ENCODE results near the gene CLIP3. TPM values are rescaled to one million over a fixed set of nuclear protein-coding genes. Genes with fewer than 3 reads are reported as not detected.
A peak's percentile ranks its signal among the peaks of the same experiment; 100 is the strongest.

Gene CLIP3
- total and polyA plus RNA-seq, 2 donors (not counting 1 experiment from before 2014, with no cell fraction given) = 0.42 to 1.3 TPM

DNA sequence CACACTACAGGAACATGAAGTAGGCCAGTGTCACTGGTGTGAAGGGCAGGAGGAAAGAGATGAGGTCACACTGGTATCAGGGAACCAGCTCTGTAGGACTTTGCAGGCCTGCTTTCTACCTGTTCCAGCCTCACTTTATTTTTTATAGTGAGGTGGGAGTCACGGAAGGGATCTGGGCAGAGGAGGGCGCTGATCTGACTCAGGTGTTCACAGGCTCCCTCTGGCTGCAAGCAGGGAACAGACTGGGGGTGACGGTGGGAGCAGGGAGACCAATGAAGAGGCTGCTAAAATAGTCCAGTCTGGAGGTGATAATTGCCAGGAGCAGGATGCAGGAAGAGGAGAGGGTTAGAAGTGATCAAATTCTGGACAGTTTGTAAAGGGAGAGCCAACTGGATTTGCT is 18.6 kb upstream of the CLIP3 start:
- no peak for ATAC-seq (ENCODE audit: low read depth)
- Histone ChIP-seq H3K4me3 (ENCODE audit: control extremely low read depth in 1 of 5, extremely low read depth in 1 of 5, insufficient read depth in 1 of 5, low read depth in 2 of 5, low read length in 4 of 5) (no peak overlapping the region), H3K4me2 (replicated peaks; ENCODE audit: low read depth, low read length, poor library complexity, severe bottlenecking) (no peak overlapping the region), H3K79me2 (ENCODE audit: control insufficient read depth, insufficient read depth, low read length) (no peaks in the 10 kb centered on the region), H3K4me1 (ENCODE audit: control insufficient read depth in 2 of 2, insufficient read depth in 2 of 2, low read length in 2 of 2) (peaks cover 9 to 18% of the 10 kb centered on the region in 2 donors), H3K27me3 (replicated peaks in 1 of 4; ENCODE audit: control extremely low read depth in 1 of 4, control insufficient read depth in 3 of 4, insufficient read depth in 4 of 4, low read length in 3 of 4) (no peaks in the 10 kb centered on the region), H3K9me3 (ENCODE audit: control extremely low read depth in 1 of 3, control insufficient read depth in 2 of 3, insufficient read depth in 1 of 3, low read length in 2 of 3) (no peaks in the 10 kb centered on the region), H3K9ac (ENCODE audit: low read length) (no peak overlapping the region), H2AFZ (ENCODE audit: insufficient read depth, low read depth, low read length, poor library complexity, severe bottlenecking) (no peak overlapping the region), H3K36me3 (replicated peaks in 1 of 2; ENCODE audit: control extremely low read depth in 1 of 2, control insufficient read depth in 1 of 2, extremely low read depth in 1 of 2, insufficient read depth in 2 of 2, low read length in 1 of 2) (no peaks in the 10 kb centered on the region), H3K27ac (ENCODE audit: low read length in 2 of 2) (no peak overlapping the region), H4K20me1 (ENCODE audit: control insufficient read depth, insufficient read depth, low read length, poor library complexity, severe bottlenecking) (no peaks in the 10 kb centered on the region)
- DNase-seq = no peak
- ChIA-PET POLR2A (no interaction called here), CTCF (no interaction called here)
- H3K27me3 Mint-ChIP-seq = no peaks in the 10 kb centered on the region
- peak overlapping the region; percentile 40 for H3K4me3 Mint-ChIP-seq
- intact Hi-C loops (cut with micrococcal nuclease) = loop anchor here (5.0 to 10.0 kb wide), 2 partner anchors 124 to 169 kb away; no protein-coding TSS in a partner anchor
- H3K9me3 Mint-ChIP-seq (ENCODE audit: insufficient read depth) = no peaks in the 10 kb centered on the region
- no peak for TF ChIP-seq CTCF (IDR thresholded peaks at IDR 0.05)
- no peak for TF ChIP-seq EZH2 (IDR thresholded peaks at IDR 0.05; ENCODE audit: borderline replicate concordance, insufficient read depth, low read depth, low read length, poor library complexity, severe bottlenecking)
- H3K4me1 Mint-ChIP-seq = peaks cover 18% of the 10 kb centered on the region
- WGBS (ENCODE audit: insufficient coverage) = 62% methylated on average over 3 of the region's 3 CpGs
- no peak overlapping the region for H3K27ac Mint-ChIP-seq

GRCh38 chr19:36049080-36049698 is 16.5 kb upstream of the CLIP3 start:
- ChIA-PET POLR2A (no interaction called here), CTCF (no interaction called here)
- TF ChIP-seq EZH2 (IDR thresholded peaks at IDR 0.05; ENCODE audit: borderline replicate concordance, insufficient read depth, low read depth, low read length, poor library complexity, severe bottlenecking) = no peak
- no peak for TF ChIP-seq CTCF (IDR thresholded peaks at IDR 0.05)
- Histone ChIP-seq H3K79me2 (ENCODE audit: control insufficient read depth, insufficient read depth, low read length) (no peaks in the 10 kb centered on the region), H3K9me3 (ENCODE audit: control extremely low read depth in 1 of 3, control insufficient read depth in 2 of 3, insufficient read depth in 1 of 3, low read length in 2 of 3) (no peaks in the 10 kb centered on the region), H3K9ac (ENCODE audit: low read length) (no peak overlapping the region), H3K27me3 (replicated peaks in 1 of 4; ENCODE audit: control extremely low read depth in 1 of 4, control insufficient read depth in 3 of 4, insufficient read depth in 4 of 4, low read length in 3 of 4) (no peaks in the 10 kb centered on the region), H4K20me1 (ENCODE audit: control insufficient read depth, insufficient read depth, low read length, poor library complexity, severe bottlenecking) (no peaks in the 10 kb centered on the region), H3K27ac (ENCODE audit: low read length in 2 of 2) (no peak overlapping the region), H3K4me2 (replicated peaks; ENCODE audit: low read depth, low read length, poor library complexity, severe bottlenecking) (no peak overlapping the region), H3K4me3 (ENCODE audit: control extremely low read depth in 1 of 5, extremely low read depth in 1 of 5, insufficient read depth in 1 of 5, low read depth in 2 of 5, low read length in 4 of 5) (no peak overlapping the region), H3K36me3 (replicated peaks in 1 of 2; ENCODE audit: control extremely low read depth in 1 of 2, control insufficient read depth in 1 of 2, extremely low read depth in 1 of 2, insufficient read depth in 2 of 2, low read length in 1 of 2) (no peaks in the 10 kb centered on the region), H3K4me1 (ENCODE audit: control insufficient read depth in 2 of 2, insufficient read depth in 2 of 2, low read length in 2 of 2) (peaks cover 4 to 10% of the 10 kb centered on the region in 2 donors), H2AFZ (ENCODE audit: insufficient read depth, low read depth, low read length, poor library complexity, severe bottlenecking) (no peak overlapping the region)
- intact Hi-C loops (cut with micrococcal nuclease) = no loop called here
- Mint-ChIP-seq H3K4me1 (peaks cover 9% of the 10 kb centered on the region), H3K27me3 (no peaks in the 10 kb centered on the region), H3K27ac (no peak overlapping the region), H3K9me3 (ENCODE audit: insufficient read depth) (no peaks in the 10 kb centered on the region), H3K4me3 (no peak overlapping the region)
- no peak for DNase-seq
- WGBS (ENCODE audit: insufficient coverage) = 100% methylated on average over 1 of the region's 4 CpGs
- ATAC-seq (ENCODE audit: low read depth) = no peak

Measured in B cell (primary cell).